Lower leg skin (tissue), 3 donors: ENCODE data around the gene CFD.

Source experiments
- POLR2A ChIP-seq, 2 donors: fragments of 450-650 bp; IDR thresholded peaks; one replicate each; pipeline ENCODE4 v1.6.1; 2016 to 2017; ENCODE audit warnings: antibody characterized with exemption in 2 of 2, mild to moderate bottlenecking in 1 of 2, moderate library complexity in 1 of 2
- TF ChIP-seq, protein P1 (sequence below), 3 donors: fragments of 450-650 bp; IDR thresholded peaks; one replicate each; pipeline ENCODE4 v1.5.1; 2016; ENCODE audit warnings: antibody characterized with exemption in 3 of 3, mild to moderate bottlenecking in 3 of 3, moderate library complexity in 2 of 3

DNA sequence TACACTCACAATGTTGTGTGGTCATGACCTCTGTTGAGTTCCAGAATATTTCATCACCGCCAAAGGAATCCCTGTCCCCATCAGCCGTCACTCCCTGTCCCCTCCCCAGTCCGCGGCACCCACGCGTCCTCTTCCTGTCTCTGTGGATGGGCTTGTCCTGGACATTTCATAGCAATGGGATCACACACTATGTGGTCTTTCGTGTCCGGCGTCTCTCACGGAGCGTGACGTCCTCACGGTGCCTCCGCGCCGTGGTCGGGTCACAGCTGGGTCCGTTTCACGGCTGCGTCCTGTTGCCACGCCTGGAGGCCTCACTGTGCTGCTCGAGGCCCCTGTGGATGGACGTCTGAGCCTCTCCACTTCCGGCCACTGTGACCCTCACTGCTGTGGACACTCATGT is 25.2 kb upstream of the CFD start:
- TF ChIP-seq, protein P1, sequence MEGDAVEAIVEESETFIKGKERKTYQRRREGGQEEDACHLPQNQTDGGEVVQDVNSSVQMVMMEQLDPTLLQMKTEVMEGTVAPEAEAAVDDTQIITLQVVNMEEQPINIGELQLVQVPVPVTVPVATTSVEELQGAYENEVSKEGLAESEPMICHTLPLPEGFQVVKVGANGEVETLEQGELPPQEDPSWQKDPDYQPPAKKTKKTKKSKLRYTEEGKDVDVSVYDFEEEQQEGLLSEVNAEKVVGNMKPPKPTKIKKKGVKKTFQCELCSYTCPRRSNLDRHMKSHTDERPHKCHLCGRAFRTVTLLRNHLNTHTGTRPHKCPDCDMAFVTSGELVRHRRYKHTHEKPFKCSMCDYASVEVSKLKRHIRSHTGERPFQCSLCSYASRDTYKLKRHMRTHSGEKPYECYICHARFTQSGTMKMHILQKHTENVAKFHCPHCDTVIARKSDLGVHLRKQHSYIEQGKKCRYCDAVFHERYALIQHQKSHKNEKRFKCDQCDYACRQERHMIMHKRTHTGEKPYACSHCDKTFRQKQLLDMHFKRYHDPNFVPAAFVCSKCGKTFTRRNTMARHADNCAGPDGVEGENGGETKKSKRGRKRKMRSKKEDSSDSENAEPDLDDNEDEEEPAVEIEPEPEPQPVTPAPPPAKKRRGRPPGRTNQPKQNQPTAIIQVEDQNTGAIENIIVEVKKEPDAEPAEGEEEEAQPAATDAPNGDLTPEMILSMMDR (IDR thresholded peaks at IDR 0.05): no peak
- no peak for TF ChIP-seq POLR2A (IDR thresholded peaks at IDR 0.05)
